GM19328 (cell line): ENCODE measurements around the gene CCNDBP1.
"Not testable (repeated sequence)": the region's sequence is repeated elsewhere in the genome, so short reads cannot be mapped to it uniquely, and the experiment has no call there.

ENCODE experiments used
- ATAC-seq: cut with Tn5 transposase; IDR thresholded peaks from one replicate; pipeline ENCODE4 v1.9.1; 2021; ENCODE audit warnings: mild to moderate bottlenecking, moderate library complexity; ENCODE audit not compliant: unreplicated experiment

CCNDBP1 gene

GRCh38 chr15:43214169-43214568 lies 29.0 kb downstream of the CCNDBP1 start:
- no peak for ATAC-seq

DNA sequence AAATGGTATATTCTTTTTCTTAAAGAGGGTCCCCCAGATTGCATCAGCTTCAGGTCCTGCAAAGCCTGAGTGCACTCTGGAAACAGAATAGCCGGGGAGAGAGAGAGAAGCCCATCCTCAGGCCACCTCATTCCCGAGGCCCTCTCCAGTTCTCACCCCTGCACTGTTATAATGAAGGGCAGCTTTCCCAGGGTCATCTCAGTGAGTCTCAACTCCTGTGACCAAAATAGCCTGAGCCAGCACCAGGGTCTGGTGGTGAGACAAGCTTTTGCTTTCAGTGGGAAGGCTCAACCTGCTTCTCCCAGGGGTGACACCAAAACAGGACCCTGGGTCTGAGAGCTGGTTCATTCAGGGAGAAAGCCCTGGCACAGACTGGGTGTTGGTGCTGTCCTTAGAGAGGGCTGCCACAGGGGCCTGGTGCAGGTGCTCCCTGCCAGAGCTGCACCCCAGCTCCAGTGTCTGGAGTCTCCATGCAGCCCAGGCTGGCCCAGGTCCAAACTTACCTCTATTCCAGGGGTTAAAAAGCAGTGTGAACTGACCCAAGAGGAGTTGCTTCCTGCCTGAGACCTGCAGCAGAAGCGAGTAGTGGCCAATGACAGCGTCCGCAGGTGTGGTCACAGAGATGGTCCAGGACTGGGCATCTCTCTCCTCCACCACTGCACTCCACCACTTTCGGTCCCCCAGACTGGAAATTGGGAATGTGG lies 29.5 kb downstream of the CCNDBP1 start:
- no peak for ATAC-seq

DNA sequence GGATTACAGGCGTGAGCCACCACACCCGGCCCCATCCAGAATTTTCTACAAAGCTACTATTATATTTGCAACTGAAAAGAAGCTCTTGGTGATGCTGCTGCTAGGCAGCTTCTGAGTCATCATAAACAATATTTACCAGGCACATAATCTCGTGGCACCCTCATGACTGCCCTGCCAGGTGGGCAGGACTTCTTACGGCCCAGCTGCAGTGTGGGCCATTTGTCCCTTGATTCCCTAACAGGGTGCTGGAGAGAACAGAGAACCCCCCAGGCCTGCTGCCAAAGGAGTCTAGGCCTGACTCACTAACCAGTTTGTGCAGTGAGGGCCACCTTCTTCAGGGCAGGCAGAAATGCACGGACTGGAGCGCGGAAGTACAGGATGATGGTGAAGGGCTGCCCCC lies 30.8 kb downstream of the CCNDBP1 start:
- ATAC-seq, result no peak

GRCh38 chr15:43218908-43219706 lies 33.9 kb downstream of the CCNDBP1 start:
- no peak for ATAC-seq

GRCh38 chr15:43219929-43220928 lies 35.0 kb downstream of the CCNDBP1 start:
- ATAC-seq, result no peak

DNA sequence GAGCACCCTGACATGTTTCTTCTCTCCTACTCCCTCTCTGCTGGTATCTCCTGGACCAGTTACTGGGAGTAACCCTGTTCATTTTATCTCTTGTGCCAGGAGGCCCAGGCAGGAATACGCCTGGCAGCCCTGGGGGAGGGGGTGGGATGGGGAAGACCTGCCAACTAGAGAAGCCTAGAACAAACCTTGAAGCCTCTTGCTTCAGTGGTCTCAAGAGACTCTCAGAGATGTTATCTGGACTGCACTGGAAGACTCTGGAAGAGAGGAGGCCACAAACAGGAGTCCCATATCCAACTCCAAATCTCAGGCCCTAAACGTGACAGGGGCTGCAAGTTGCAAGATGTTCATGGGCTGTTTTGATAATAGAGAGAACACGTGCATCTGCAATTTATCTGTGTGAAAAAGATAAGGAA lies 35.8 kb downstream of the CCNDBP1 start, which contains the start of gene EPB42:
EPB42 (minus strand) TSS at position 28 of the 413 bp plus-strand sequence. CDS start 193 bp downstream, outside the sequence.
- no peak for ATAC-seq

DNA sequence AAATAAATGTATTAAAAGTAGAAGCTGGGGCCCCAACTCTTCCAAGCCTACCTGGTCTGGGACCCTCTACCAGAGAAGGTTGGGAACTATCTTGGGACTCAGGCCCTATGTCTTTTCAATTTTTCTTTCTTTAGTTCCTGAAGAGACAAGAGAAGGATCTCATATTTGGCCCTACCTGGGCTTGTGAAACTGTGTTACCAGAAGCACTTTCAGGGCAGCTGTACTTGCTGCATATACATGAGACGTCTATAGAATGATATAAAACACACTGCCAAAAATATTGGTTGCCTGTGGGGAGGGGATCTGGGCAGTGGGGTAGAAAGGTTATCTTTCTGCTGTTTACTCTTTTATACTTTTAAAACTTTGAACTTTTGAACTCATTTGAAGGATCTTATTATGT lies 36.2 kb downstream of the CCNDBP1 start:
- no peak for ATAC-seq

GRCh38 chr15:43225201-43225949 lies 40.2 kb downstream of the CCNDBP1 start:
- ATAC-seq, result no peak

GRCh38 chr15:43225950-43226255 lies 40.7 kb downstream of the CCNDBP1 start:
- ATAC-seq, result not testable (repeated sequence)

DNA sequence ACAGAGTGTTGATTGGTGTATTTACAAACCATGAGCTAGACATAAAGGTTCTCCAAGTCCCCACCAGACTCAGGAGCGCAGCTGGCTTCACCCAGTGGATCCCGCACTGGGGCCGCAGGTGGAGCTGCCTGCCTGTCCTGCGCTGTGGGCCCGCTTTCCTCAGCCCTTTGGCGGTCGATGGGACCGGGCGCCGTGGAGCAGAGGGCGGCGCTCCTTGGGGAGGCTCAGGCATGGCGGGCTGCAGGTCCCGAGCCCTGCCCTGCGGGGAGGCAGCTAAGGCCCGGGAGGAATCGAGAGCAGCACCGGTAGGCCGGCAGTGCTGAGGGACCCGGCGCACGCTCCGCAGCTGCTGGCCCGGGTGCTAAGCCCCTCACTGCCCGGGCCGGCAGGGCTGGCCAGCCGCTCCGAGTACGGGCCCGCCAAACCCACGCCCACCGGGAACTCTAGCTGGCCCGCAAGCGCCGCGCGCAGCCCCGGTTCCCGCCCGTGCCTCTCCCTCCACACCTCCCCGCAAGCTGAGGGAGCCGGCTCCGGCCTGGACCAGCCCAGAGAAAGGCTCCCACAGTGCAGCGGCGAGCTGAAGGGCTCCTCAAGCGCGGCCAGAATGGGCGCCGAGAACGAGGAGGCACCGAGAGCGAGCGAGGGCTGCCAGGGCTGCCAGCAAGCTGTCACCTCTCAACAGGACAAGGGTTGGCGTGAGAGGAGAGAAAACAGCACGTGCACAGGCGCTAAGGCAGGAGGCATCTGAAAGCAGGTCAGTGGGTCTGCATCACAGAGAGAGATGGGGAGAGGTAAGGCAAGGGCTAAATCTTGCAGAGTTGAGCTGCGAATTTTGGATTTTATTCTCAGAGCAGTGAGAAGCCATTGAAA lies 41.5 kb downstream of the CCNDBP1 start:
- ATAC-seq, result no peak

DNA sequence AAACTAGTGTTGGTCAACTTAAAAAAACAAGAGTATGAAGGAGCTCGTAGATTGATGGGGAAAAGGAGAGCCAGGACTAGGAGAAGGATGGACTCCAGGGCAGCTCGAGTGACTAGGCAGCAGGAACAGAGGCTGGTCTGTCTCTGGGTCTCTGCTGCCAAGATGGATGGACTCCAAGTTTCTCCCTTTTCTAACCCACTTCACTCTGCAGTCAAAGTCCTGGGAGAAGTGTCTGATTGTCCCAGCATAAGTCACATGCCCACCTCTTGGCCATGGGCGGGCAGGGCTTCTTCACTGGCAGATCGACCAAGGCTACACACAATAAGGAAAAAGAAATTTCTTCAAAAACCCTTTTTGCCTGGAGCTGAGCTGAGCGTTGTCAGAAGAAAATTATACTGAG lies 44.8 kb downstream of the CCNDBP1 start:
- no peak for ATAC-seq

DNA sequence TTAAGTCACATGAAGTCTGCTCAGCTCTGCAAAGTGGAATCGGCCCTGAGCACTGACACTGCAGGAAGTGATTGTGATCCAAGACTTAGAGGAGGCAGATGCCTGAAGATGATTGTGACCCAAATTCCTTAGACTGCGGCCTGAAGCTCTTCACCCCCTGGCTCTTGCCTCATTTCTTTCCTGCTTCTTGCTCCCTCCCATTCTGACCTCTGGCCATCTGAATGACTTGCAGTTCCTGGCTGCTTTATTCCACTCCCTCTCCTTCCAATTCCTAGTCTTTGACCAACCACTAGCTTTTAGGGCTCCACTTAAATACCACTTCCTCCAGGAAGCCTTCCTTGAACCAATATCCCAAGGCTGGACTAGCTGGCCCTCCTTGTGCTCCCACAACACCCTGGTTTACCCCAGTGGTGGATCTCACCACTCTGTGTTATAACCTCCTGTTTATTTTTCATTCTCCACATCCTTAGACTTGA lies 45.5 kb downstream of the CCNDBP1 start:
- no peak for ATAC-seq

GRCh38 chr15:43232289-43232874 lies 47.2 kb downstream of the CCNDBP1 start:
- ATAC-seq, result no peak

DNA sequence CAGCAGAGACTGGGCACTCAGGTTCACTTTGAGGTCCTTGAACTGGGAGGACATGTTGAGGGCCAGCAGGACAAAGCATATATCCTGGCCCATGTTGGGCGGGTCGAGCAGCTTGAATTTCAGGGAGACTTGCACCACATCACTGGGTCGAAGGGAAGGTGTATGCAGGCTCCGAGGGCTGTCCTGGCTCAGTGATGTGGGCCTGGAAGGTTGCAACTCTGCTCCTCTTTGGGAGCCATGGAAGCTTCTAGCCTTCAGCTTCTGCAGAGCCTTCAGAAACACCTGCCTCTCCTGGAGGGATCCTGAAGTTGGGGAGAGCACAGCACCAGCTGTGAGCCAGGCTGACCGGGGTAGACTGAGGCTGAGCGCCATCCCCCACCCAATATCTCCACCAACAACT lies 50.3 kb downstream of the CCNDBP1 start:
- ATAC-seq, result no peak

DNA sequence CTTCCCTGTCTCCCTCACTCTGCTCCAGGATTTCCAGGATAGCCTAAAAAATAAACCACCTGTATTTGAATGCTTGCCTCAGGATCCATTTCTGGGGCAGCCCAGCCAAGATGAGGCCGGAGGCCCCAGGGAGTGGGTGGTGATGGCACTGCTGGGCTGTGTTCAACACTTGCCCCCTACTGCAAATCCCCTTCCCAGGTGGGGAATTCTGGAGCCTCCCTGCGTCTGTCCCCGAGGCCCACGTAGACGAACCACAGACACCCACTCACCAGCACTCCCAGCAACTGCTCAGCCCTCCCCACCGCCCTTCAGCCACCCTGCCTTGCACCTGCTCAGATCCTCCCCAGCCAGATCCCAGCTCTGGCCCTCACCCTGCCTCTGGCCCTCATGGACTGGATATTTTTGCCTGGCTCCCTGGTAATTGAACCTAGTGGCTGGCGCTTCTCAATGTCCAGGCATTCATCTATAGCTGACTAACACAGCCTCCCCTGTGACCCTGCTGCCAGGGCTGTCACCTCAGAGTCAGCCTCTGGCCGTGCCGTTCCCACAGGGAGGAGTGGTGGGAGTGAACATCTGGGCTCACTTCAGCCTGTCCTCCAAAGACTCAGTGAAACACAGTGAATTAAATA lies 52.8 kb downstream of the CCNDBP1 start:
- ATAC-seq, result no peak

- no peak for ATAC-seq
Measured at GRCh38 chr15:43238671-43239131, 53.5 kb downstream of the CCNDBP1 start.

GRCh38 chr15:43239732-43240491 lies 54.7 kb downstream of the CCNDBP1 start:
- ATAC-seq, result no peak

DNA sequence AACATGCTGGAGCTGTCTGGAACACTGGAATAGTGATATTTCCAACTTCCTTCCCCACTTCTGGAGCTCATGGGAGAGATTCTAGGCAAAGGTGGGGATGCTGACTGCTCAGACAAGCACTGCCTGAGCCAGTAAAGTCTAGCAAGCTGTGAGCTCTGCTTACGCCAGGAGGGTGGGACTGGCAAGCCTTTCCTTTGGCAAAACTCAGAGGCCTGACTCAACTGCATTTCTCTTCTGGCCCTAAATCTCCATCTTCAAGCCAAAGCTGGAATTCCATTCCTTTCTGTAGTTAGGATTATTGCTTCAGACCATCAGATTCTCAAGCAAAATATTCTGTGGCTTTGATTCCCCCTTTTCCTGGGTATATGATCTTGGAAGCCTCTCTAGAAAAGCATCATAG lies 55.9 kb downstream of the CCNDBP1 start:
- ATAC-seq, result no peak
